Natural killer cell (primary cell): ENCODE results near the gene LGALS4. TPM values are rescaled to one million over a fixed set of nuclear protein-coding genes. Genes with fewer than 3 reads are reported as not detected.

Experiments used
- ATAC-seq, 3 donors: fragments of 150-1000 bp in 2 of 3; fragments of 200-7000 bp in 1 of 3; cut with Tn5 transposase; 1 replicate in 1 of 3; 2 replicates in 2 of 3; pipeline ENCODE4 v1.10.0; 2021; ENCODE audit warnings: mild to moderate bottlenecking in 2 of 3, moderate library complexity in 2 of 3
- DNase-seq, 2 donors: peaks; one replicate each; pipeline versions ENCODE4 v3.0.0 to v3.0.0-alpha.2; 2013 to 2021; ENCODE audit warnings: mixed read lengths in 1 of 2
- H3K27ac ChIP-seq: one replicate; pipeline ENCODE4 v1.5.1; 2013; ENCODE audit warnings: mild to moderate bottlenecking, low read length
- H3K27me3 ChIP-seq: one replicate; pipeline ENCODE4 v1.6.1; 2013; ENCODE audit warnings: low read length; ENCODE audit not compliant: control insufficient read depth, insufficient read depth
- H3K36me3 ChIP-seq: one replicate; pipeline ENCODE4 v1.6.1; 2013; ENCODE audit warnings: low read length; ENCODE audit not compliant: control insufficient read depth, insufficient read depth
- H3K4me1 ChIP-seq: one replicate; pipeline ENCODE4 v1.6.1; 2013; ENCODE audit warnings: low read length; ENCODE audit not compliant: control insufficient read depth, insufficient read depth
- H3K4me3 ChIP-seq: one replicate; pipeline ENCODE4 v1.5.1; 2013; ENCODE audit warnings: low read length
- H3K9me3 ChIP-seq: one replicate; pipeline ENCODE4 v1.6.1; 2013; ENCODE audit warnings: low read length; ENCODE audit not compliant: control insufficient read depth, insufficient read depth
- H3K27ac Mint-ChIP-seq, 2 donors: one replicate each; pipeline ENCODE4 v1.8.0; 2022; ENCODE audit warnings: mild to moderate bottlenecking in 2 of 2, mixed read lengths in 2 of 2, moderate library complexity in 1 of 2
- H3K27me3 Mint-ChIP-seq, 2 donors: one replicate each; pipeline ENCODE4 v1.8.0; 2022; ENCODE audit warnings: low read depth in 2 of 2, mixed read lengths in 2 of 2
- H3K36me3 Mint-ChIP-seq: one replicate; pipeline ENCODE4 v1.8.0; 2022; ENCODE audit warnings: mixed read lengths
- H3K4me1 Mint-ChIP-seq, 2 donors: one replicate each; pipeline ENCODE4 v1.8.0; 2022; ENCODE audit warnings: mixed read lengths in 2 of 2
- H3K4me3 Mint-ChIP-seq: one replicate; pipeline ENCODE4 v1.8.0; 2022; ENCODE audit warnings: mild to moderate bottlenecking, moderate library complexity, mixed read lengths
- H3K9me3 Mint-ChIP-seq, 2 donors: one replicate each; pipeline ENCODE4 v1.8.0; 2022; ENCODE audit warnings: mixed read lengths in 2 of 2
- CTCF ChIP-seq: fragments of 200-600 bp; IDR thresholded peaks from one replicate; pipeline ENCODE4 v1.8.0; 2022; ENCODE audit warnings: antibody characterized with exemption
- WGBS: methylation state at CpG from one replicate; pipeline ENCODE4 v1.1.7; 2013; ENCODE audit warnings: missing lambda C conversion rate; ENCODE audit not compliant: insufficient coverage; 5-methylcytosine and 5-hydroxymethylcytosine counted together
- intact Hi-C: fragments of 100-400 bp; cut with micrococcal nuclease; formaldehyde crosslinking; loops from one replicate; pipeline ENCODE4 v1.14.2; 2022
- total RNA-seq, 4 donors: library from RNA; stranded (reverse); fragments of 120-200 nt in 1 of 4; gene quantifications; one replicate each; pipeline versions ENCODE4 v1.2.3 to v1.2.4, GENCODE V29; 2013 to 2022

LGALS4 gene
- total RNA-seq, 3 donors from 2014 or later (not counting 1 experiment from before 2014, with no cell fraction given): 4.2 to 4.8 (median 4.6) TPM

- H3K27me3 ChIP-seq: no peaks in the 10 kb centered on the region
- H3K4me3 ChIP-seq: no peak overlapping the region
- Mint-ChIP-seq H3K4me1 (peaks cover 0 to 6% of the 10 kb centered on the region in 2 donors), H3K9me3 (no peaks in the 10 kb centered on the region), H3K4me3 (no peak overlapping the region), H3K27me3 (no peaks in the 10 kb centered on the region), H3K36me3 (no peaks in the 10 kb centered on the region), H3K27ac (no peak overlapping the region)
- no peaks in the 10 kb centered on the region for H3K9me3 ChIP-seq
- H3K4me1 ChIP-seq: no peaks in the 10 kb centered on the region
- no peak overlapping the region for H3K27ac ChIP-seq
- intact Hi-C loops: no loop called here
- DNase-seq: no peak
- no peak for TF ChIP-seq CTCF
- peaks cover 31% of the 10 kb centered on the region for H3K36me3 ChIP-seq
- 96% methylated on average over 6 of the region's 6 CpGs for WGBS
- no peak for ATAC-seq
Observed at GRCh38 chr19:38813323-38813722, 578 bp upstream of the LGALS4 start.

GRCh38 chr19:38812009-38812840 lies 520 bp downstream of the LGALS4 start:
- H3K27me3 Mint-ChIP-seq: no peaks in the 10 kb centered on the region
- no peaks in the 10 kb centered on the region for H3K27me3 ChIP-seq
- intact Hi-C loops: no loop called here
- H3K4me3 ChIP-seq: no peak overlapping the region
- peak overlapping the region in 1 of 2 donors; percentile 52 for H3K27ac Mint-ChIP-seq
- DNase-seq (no peak), ATAC-seq (no peak)
- H3K9me3 ChIP-seq: no peaks in the 10 kb centered on the region
- H3K36me3 Mint-ChIP-seq: no peaks in the 10 kb centered on the region
- H3K4me1 ChIP-seq: no peaks in the 10 kb centered on the region
- WGBS: 95% methylated on average over 17 of the region's 18 CpGs
- no peak overlapping the region for H3K4me3 Mint-ChIP-seq
- H3K9me3 Mint-ChIP-seq: no peaks in the 10 kb centered on the region
- peaks cover 22% of the 10 kb centered on the region for H3K36me3 ChIP-seq
- TF ChIP-seq CTCF: no peak
- H3K4me1 Mint-ChIP-seq: peaks cover 0 to 6% of the 10 kb centered on the region in 2 donors
- H3K27ac ChIP-seq: no peak overlapping the region

- H3K27me3 Mint-ChIP-seq: no peaks in the 10 kb centered on the region
- no peak overlapping the region for H3K4me3 Mint-ChIP-seq
- H3K27me3 ChIP-seq: no peaks in the 10 kb centered on the region
- ATAC-seq (no peak), DNase-seq (no peak)
- H3K9me3 ChIP-seq: no peaks in the 10 kb centered on the region
- H3K4me1 Mint-ChIP-seq: peaks cover 0 to 6% of the 10 kb centered on the region in 2 donors
- peaks cover 3% of the 10 kb centered on the region for H3K4me1 ChIP-seq
- no peak overlapping the region for H3K27ac Mint-ChIP-seq
- H3K36me3 ChIP-seq: no peaks in the 10 kb centered on the region
- H3K36me3 Mint-ChIP-seq: no peaks in the 10 kb centered on the region
- WGBS: 94% methylated on average over 8 of the region's 8 CpGs
- TF ChIP-seq CTCF: no peak
- intact Hi-C loops: no loop called here
- H3K27ac ChIP-seq: no peak overlapping the region
- H3K9me3 Mint-ChIP-seq: no peaks in the 10 kb centered on the region
- H3K4me3 ChIP-seq: no peak overlapping the region
Observed at GRCh38 chr19:38809592-38810252, 3.0 kb downstream of the LGALS4 start.
